Ovary (tissue), 3 donors: ENCODE data around the gene USP6NL.

Experiments
- POLR2A ChIP-seq: fragments of 450-650 bp; IDR thresholded peaks from one replicate; pipeline ENCODE4 v1.6.1; 2017; ENCODE audit warnings: antibody characterized with exemption, mild to moderate bottlenecking, moderate library complexity
- TF ChIP-seq, protein P1 (sequence below), 3 donors: fragments of 450-650 bp in 2 of 3; fragments of 200-600 bp in 1 of 3; IDR thresholded peaks; one replicate each; pipeline versions ENCODE4 v1.5.1 to v1.8.0; 2016 to 2022; ENCODE audit warnings: antibody characterized with exemption in 3 of 3, mild to moderate bottlenecking in 1 of 3
- donor health status: DM: no; HTN: no; CAD: no.

- TF ChIP-seq, protein P1, sequence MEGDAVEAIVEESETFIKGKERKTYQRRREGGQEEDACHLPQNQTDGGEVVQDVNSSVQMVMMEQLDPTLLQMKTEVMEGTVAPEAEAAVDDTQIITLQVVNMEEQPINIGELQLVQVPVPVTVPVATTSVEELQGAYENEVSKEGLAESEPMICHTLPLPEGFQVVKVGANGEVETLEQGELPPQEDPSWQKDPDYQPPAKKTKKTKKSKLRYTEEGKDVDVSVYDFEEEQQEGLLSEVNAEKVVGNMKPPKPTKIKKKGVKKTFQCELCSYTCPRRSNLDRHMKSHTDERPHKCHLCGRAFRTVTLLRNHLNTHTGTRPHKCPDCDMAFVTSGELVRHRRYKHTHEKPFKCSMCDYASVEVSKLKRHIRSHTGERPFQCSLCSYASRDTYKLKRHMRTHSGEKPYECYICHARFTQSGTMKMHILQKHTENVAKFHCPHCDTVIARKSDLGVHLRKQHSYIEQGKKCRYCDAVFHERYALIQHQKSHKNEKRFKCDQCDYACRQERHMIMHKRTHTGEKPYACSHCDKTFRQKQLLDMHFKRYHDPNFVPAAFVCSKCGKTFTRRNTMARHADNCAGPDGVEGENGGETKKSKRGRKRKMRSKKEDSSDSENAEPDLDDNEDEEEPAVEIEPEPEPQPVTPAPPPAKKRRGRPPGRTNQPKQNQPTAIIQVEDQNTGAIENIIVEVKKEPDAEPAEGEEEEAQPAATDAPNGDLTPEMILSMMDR (IDR thresholded peaks at IDR 0.05) = no peak
- TF ChIP-seq POLR2A = no peak
Measured at GRCh38 chr10:11440250-11441150, 170.9 kb downstream of the USP6NL start.
